ENCODE measurements around the gene LRRC52.

Gene LRRC52

GRCh38 chr1:165543532-165544438, at the start of gene LRRC52:
TSS of gene LRRC52 (plus strand) at chr1:165544000. CDS start at chr1:165544297, 297 bp downstream.
- no peak for DNase-seq

- no peak for DNase-seq
These were observed 48.6 kb upstream of the LRRC52 start for GRCh38 chr1:165494949-165495857.

- DNase-seq: no peak
These were observed 48.0 kb upstream of the LRRC52 start for GRCh38 chr1:165495858-165496205.

GRCh38 chr1:165496501-165496900, 47.3 kb upstream of the LRRC52 start:
- DNase-seq: no peak

GRCh38 chr1:165497069-165498013, 46.5 kb upstream of the LRRC52 start:
- no peak for DNase-seq

- DNase-seq: no peak
These were observed 42.4 kb upstream of the LRRC52 start for GRCh38 chr1:165501330-165501969.

GRCh38 chr1:165501970-165502348, 41.8 kb upstream of the LRRC52 start:
- DNase-seq: no peak

- no peak for DNase-seq
These were observed 36.2 kb upstream of the LRRC52 start for GRCh38 chr1:165507570-165507969.

GRCh38 chr1:165508291-165508690, 35.5 kb upstream of the LRRC52 start:
- DNase-seq: no peak

GRCh38 chr1:165512816-165513215, 31.0 kb upstream of the LRRC52 start:
- no peak for DNase-seq

GRCh38 chr1:165516469-165516868, 27.3 kb upstream of the LRRC52 start:
- DNase-seq: no peak

GRCh38 chr1:165520646-165521045, 23.2 kb upstream of the LRRC52 start:
- DNase-seq: no peak

GRCh38 chr1:165524639-165525285, 19.0 kb upstream of the LRRC52 start:
- DNase-seq: no peak

GRCh38 chr1:165525708-165526107, 18.1 kb upstream of the LRRC52 start:
- no peak for DNase-seq

- DNase-seq: no peak
These were observed 16.4 kb upstream of the LRRC52 start for GRCh38 chr1:165527251-165528007.

- DNase-seq: no peak
These were observed 12.8 kb upstream of the LRRC52 start for GRCh38 chr1:165531021-165531420.

GRCh38 chr1:165532053-165532452, 11.7 kb upstream of the LRRC52 start:
- no peak for DNase-seq

GRCh38 chr1:165533254-165533653, 10.5 kb upstream of the LRRC52 start:
- DNase-seq: no peak

GRCh38 chr1:165536016-165536415, 7.8 kb upstream of the LRRC52 start:
- DNase-seq: no peak

- no peak for DNase-seq
These were observed 6.3 kb upstream of the LRRC52 start for GRCh38 chr1:165537356-165538109.

All from activated CD4-positive, alpha-beta T cell treated with anti-CD3 and anti-CD28 coated beads, Interleukin-2, amount 50 U/mL, for 48 hours (primary cell).